OCI-LY1 (cell line): Measurements from ENCODE around the gene FBLIM1.

Experiments
- CTCF ChIP-seq: fragments of 200-600 bp; sonication (generic), shearing (Covaris generic); IDR thresholded peaks from 2 replicates; pipeline ENCODE4 v1.5.1; 2017; ENCODE audit warnings: mild to moderate bottlenecking, antibody characterized with exemption, low read length, moderate library complexity, mixed read lengths
- EZH2 ChIP-seq: fragments of 200-600 bp; sonication (generic), shearing (Covaris generic); IDR thresholded peaks from 2 replicates; pipeline ENCODE4 v1.8.0; 2017; ENCODE audit warnings: borderline replicate concordance, mixed run types, mild to moderate bottlenecking, antibody characterized with exemption, low read length, moderate library complexity, mixed read lengths

- no peak for TF ChIP-seq EZH2
- no peak for TF ChIP-seq CTCF
Observed at GRCh38 chr1:15733726-15734226, 24.8 kb upstream of the FBLIM1 start.
